Neutrophil (primary cell): Measurements from ENCODE around the gene SENP1.

ENCODE experiments used
- H3K27ac ChIP-seq: fragments of 200-600 bp; sonication (generic); 2 replicates; pipeline ENCODE4 v1.5.1; 2016; ENCODE audit warnings: mild to moderate bottlenecking, moderate library complexity
- H3K27me3 ChIP-seq: fragments of 200-600 bp; sonication (generic); 2 replicates; pipeline ENCODE4 v1.6.0; 2016; ENCODE audit warnings: mild to moderate bottlenecking
- H3K36me3 ChIP-seq: fragments of 200-600 bp; sonication (generic); 2 replicates; pipeline ENCODE4 v1.5.1; 2017
- H3K4me1 ChIP-seq, 2 experiments: fragments of 200-600 bp in 1 of 2; sonication (generic) in 1 of 2; 1 replicate in 1 of 2; 2 replicates in 1 of 2; pipeline versions ENCODE4 v1.5.1 to v1.6.1; 2013 to 2016; ENCODE audit warnings: low read depth in 1 of 2, low read length in 1 of 2, mild to moderate bottlenecking in 1 of 2, moderate library complexity in 1 of 2; ENCODE audit not compliant: control insufficient read depth in 1 of 2, insufficient read depth in 1 of 2
- H3K4me3 ChIP-seq, 2 experiments: fragments of 200-600 bp in 1 of 2; sonication (generic) in 1 of 2; 1 replicate in 1 of 2; 2 replicates in 1 of 2; pipeline ENCODE4 v1.5.1; 2013 to 2016; ENCODE audit warnings: low read depth in 1 of 2, low read length in 1 of 2, mild to moderate bottlenecking in 1 of 2, moderate library complexity in 1 of 2
- H3K9me3 ChIP-seq: fragments of 200-600 bp; sonication (generic); 2 replicates; pipeline ENCODE4 v1.5.1; 2016
- TF ChIP-seq, protein P1 (sequence below): fragments of 200-600 bp; sonication (generic); IDR thresholded peaks from 2 replicates; pipeline ENCODE4 v1.5.1; 2016; ENCODE audit warnings: antibody characterized with exemption

Gene SENP1

DNA sequence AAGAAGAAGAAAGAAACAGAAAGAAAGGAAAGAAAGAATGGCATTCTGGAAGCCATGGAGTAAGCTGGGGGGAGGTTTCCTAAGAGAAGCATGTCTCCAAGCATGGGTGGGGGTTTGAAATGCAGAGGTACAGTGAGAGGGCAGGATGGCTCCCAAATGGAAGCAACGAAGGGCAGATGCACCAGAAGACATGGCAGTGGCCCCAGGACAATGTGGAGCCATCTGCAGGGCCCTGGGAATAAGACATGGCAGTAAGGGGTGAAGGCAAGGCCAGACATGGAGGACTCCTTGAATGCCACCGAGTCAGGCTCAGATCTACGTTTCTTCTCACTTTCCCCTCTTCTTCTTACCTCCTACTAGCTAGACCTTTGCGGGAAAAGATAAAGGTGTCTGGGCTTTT, 96.9 kb downstream of the SENP1 start:
- no peaks in the 10 kb centered on the region for H3K36me3 ChIP-seq
- H3K4me1 ChIP-seq, result peaks cover 3 to 7% of the 10 kb centered on the region in 2 experiments
- H3K4me3 ChIP-seq, result no peak overlapping the region
- no peaks in the 10 kb centered on the region for H3K9me3 ChIP-seq
- peaks cover 95% of the 10 kb centered on the region for H3K27me3 ChIP-seq
- no peak overlapping the region for H3K27ac ChIP-seq
- TF ChIP-seq, protein P1, sequence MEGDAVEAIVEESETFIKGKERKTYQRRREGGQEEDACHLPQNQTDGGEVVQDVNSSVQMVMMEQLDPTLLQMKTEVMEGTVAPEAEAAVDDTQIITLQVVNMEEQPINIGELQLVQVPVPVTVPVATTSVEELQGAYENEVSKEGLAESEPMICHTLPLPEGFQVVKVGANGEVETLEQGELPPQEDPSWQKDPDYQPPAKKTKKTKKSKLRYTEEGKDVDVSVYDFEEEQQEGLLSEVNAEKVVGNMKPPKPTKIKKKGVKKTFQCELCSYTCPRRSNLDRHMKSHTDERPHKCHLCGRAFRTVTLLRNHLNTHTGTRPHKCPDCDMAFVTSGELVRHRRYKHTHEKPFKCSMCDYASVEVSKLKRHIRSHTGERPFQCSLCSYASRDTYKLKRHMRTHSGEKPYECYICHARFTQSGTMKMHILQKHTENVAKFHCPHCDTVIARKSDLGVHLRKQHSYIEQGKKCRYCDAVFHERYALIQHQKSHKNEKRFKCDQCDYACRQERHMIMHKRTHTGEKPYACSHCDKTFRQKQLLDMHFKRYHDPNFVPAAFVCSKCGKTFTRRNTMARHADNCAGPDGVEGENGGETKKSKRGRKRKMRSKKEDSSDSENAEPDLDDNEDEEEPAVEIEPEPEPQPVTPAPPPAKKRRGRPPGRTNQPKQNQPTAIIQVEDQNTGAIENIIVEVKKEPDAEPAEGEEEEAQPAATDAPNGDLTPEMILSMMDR, result no peak

GRCh38 chr12:48008349-48008748, 97.5 kb downstream of the SENP1 start:
- Histone ChIP-seq H3K27me3 (peaks cover 95% of the 10 kb centered on the region), H3K27ac (no peak overlapping the region), H3K36me3 (no peaks in the 10 kb centered on the region), H3K4me3 (no peak overlapping the region), H3K9me3 (no peaks in the 10 kb centered on the region), H3K4me1 (peaks cover 9 to 12% of the 10 kb centered on the region in 2 experiments)
- TF ChIP-seq, protein P1, result no peak

DNA sequence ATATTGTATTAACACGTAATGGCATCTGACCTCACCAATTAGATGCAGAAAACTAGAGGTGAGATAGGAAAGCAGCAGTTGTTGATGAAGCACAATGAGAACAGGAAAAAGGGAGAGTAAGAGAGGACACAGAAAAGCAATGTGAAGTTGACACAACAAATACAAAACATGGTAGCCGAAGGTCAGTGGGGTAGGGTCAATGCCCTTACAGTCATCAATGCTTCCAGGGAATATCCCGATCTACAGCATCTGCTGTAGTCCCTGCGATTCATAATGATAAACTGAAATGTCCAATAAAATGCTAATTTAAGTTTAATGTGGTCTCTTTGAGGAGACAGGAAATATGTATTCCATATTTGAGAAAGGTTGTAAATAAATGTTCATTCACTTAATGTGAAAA, 98.7 kb downstream of the SENP1 start:
- Histone ChIP-seq H3K36me3 (no peaks in the 10 kb centered on the region), H3K9me3 (no peaks in the 10 kb centered on the region), H3K27me3 (peaks cover 98% of the 10 kb centered on the region), H3K4me1 (peaks cover 9 to 12% of the 10 kb centered on the region in 2 experiments), H3K27ac (no peak overlapping the region), H3K4me3 (no peak overlapping the region)
- TF ChIP-seq, protein P1, result no peak

DNA sequence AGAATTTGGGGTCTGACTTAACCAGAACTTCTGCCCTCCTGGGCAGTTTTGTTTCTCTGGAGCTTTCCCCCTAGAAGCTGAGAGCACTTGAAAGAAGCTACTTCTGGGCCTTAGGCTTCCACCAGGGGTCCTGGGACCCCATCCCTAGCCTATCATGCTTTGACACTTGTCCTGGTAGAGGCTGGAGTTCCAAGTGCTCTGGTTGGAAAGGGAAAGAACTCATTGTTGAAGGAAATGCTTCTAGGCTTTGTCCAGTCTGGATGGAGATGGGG, 100.2 kb downstream of the SENP1 start:
- TF ChIP-seq, protein P1, result no peak
- H3K9me3 ChIP-seq, result no peaks in the 10 kb centered on the region
- H3K4me3 ChIP-seq, result no peak overlapping the region
- peaks cover 13 to 16% of the 10 kb centered on the region in 2 experiments for H3K4me1 ChIP-seq
- H3K36me3 ChIP-seq, result no peaks in the 10 kb centered on the region
- H3K27ac ChIP-seq, result no peak overlapping the region
- H3K27me3 ChIP-seq, result peaks cover 100% of the 10 kb centered on the region

DNA sequence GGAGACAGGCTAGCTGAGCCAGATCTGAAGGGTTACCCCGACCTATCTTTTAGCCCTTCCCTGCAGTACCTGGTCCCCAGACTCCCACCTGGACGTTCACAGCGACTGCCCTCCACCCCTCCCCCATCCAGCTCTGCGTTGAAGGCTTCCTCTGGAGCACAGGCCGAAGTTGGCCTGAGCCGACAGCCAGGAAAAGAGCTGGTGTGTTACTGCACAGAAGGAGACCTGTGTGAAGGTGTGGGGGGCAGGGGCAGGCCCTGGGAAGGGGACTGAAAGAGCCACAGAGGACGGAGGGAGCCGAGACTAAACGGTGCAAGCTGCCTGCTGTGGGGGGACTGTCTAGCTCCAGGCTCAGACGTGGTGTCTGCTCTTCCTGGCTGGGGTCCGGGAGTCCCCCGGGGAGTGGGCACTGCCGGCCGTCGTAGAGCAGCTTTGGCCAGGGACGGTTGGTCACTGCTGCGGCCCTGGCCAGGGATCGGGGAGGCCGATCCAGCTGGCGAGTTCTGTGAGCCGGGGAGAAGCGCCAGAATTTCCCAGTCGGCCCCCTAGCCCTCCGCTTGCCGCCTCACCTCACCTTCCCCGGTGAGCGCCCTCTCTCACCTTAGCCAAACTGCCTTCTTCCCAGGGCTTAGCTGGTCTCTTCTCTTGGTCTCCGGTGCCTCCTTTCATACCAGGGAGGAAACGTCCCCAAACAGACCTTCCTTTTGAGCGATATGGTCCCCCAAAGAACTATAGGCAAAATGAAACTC, 100.7 kb downstream of the SENP1 start:
- no peaks in the 10 kb centered on the region for H3K36me3 ChIP-seq
- peaks cover 13 to 16% of the 10 kb centered on the region in 2 experiments for H3K4me1 ChIP-seq
- H3K27ac ChIP-seq, result no peak overlapping the region
- H3K4me3 ChIP-seq, result no peak overlapping the region
- peaks cover 100% of the 10 kb centered on the region for H3K27me3 ChIP-seq
- TF ChIP-seq, protein P1, result no peak
- no peaks in the 10 kb centered on the region for H3K9me3 ChIP-seq
